Measurements from ENCODE around the gene SLC35F5.
"Not testable (repeated sequence)": the region's sequence is repeated elsewhere in the genome, so short reads cannot be mapped to it uniquely, and the experiment has no call there.

SLC35F5 gene

DNA sequence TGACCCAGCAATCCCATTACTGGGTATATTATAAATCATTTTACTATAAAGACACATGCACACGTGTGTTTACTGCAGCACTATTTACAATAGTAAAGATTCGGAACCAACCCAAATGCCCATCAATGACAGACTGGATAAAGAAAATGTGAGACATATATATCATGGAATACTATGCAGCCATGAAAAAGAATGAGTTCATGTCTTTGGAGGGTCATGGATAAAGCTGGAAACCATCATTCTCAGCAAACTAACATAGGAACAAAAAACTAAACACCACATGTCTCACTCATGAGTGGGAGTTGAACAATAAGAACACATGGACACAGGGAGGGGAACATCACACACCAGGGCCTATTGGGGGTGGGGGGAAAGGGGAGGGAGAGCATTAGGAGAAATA, 58.2 kb downstream of the SLC35F5 start:
- in situ Hi-C loops (cut with MboI; ENCODE audit: low sequenced_read_pairs): not testable (repeated sequence)

DNA sequence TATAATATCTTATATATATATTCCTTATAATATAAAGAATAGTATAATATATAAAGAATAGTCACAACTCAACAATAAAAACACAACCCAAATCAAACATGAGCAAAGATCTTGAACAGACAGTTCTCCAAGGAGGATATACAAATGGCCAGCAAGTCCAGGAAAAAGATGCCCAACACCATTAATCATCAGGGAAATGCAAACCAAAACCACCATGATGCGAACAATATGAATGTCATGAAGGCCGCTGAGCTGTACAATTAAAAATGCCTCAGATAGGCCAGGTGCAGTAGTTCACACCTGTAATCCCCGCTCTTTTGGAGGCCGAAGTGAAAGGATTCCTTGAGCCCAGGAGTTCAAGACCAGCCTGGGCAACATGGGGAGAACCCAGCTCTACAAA, 58.9 kb downstream of the SLC35F5 start:
- in situ Hi-C loops (cut with MboI; ENCODE audit: low sequenced_read_pairs): no loop called here

DNA sequence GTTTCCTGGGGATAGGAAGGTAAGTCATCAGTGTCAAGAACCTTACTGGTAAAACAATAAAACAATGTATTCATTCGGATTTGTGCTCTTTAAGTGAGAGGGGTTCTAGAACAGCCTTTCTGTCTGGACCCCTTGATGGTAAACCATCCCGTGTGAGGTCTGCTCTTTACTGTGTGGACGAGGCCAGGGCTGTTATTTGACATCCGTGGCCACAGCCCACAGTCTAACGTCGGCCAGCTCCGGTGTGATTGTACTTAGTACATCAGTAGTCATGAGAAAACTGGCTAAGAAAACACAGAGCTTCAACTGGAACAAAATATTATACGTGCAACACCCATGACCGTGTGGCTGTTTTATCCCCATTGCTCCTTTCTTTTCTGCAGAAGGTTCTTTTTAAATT, 62.0 kb downstream of the SLC35F5 start:
- in situ Hi-C loops (cut with MboI; ENCODE audit: low sequenced_read_pairs): no loop called here

DNA sequence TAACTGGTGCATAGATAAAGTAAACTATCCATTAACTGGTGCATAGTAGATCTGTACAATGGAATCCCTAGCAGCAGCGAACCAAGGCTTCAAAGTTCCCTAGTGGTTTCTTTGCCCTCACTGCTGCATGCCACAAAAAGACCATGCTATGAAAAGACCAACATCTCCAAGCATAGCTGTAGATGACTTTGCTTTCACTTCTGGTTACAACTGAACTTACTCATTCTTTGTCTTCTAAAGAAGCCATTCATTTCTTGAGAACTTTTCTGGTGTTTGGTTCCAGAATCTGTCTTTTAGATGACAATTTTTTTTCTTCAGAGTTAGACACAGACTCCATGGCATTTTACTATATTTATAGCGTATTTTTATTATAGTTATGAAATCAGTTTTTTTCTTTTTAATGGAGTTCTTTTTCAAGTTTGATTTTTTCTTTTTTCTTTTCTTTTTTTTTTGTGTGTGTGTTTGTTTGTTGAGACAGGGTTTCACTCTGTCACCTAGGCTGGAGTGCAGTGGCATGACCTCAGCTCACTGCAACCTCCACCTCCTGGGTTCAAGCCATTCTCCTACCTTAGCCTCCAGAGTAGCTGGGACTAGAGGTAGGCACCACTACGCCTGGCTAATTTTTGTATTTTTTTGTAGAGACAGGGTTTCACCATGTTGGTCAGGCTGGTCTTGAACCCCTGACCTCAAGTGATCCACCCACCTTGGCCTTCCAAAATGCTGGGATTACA, 63.6 kb downstream of the SLC35F5 start:
- in situ Hi-C loops (cut with MboI; ENCODE audit: low sequenced_read_pairs): no loop called here

DNA sequence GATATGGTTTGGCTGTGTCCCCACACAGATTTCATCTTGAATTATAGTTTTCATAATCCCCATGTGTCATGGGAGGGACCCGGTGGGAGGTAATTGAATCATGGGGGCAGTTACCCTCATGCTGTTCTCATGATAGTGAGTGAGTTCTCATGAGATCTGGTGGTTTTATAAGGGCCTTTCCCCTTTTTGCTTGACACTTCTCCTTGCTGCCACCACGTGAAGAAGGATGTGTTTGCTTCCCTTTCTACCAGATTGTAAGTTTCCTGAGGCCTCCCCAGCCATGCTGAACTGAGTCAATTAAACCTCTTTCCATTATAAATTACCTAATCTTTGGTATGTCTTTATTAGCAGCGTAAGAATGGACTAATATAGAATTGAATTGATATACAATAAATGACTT, 65.6 kb downstream of the SLC35F5 start:
- in situ Hi-C loops (cut with MboI; ENCODE audit: low sequenced_read_pairs): not testable (repeated sequence)

DNA sequence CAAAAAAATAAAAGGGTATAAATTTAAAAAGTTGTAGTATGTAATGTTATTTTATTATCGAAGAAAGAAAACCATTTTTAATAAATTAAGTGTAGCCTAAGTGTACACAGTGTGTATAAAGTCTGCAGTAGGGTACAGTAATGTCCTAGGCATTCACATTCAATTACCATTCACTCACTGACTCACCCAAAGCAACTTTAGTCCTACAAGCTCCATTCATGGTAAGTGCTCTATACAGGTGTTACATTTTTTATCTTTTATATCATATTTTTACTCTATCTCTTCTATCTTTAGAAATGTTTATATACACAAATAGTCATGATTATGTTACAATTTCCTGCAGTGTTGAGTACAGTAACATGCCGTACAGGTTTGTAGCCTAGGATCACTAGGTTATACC, 69.9 kb downstream of the SLC35F5 start:
- in situ Hi-C loops (cut with MboI; ENCODE audit: low sequenced_read_pairs): no loop called here

DNA sequence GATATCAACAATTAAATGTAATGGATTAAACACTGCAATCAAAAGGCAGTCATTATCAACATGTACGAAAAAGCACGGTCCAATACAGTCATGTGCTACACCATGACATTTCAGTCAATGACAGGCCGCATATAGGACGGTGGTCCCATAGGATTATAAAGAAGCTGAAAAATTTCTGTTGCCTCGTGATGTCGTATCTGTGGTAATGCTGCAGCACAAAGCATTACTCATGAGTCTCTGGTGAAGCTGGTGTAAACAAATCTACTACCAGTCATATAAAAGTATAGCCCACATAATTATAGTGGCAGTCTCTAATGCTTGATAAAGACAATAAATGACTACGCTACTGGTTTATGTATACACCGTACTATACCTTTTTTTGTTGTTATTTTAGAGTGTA, 71.0 kb downstream of the SLC35F5 start:
- in situ Hi-C loops (cut with MboI; ENCODE audit: low sequenced_read_pairs): no loop called here

DNA sequence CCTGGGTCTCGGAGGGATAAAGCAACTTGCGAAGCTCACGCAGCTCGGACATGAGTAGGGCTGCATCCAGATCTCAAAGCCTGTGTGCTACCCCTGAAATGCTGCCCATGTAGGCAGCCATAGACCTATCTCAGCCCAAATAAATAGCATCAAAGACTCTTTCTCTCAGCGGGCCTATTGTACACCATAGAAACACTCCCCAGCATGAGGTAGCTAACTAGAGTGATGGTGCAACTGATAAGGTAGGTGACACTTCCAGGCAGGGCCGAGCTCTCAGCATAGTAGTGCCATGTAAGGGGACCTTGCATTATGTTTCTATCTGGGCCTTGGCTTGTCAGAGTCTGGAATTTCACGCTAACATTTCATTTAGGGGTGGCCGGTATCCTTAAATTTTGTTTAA, 77.0 kb downstream of the SLC35F5 start:
- in situ Hi-C loops (cut with MboI; ENCODE audit: low sequenced_read_pairs): no loop called here

DNA sequence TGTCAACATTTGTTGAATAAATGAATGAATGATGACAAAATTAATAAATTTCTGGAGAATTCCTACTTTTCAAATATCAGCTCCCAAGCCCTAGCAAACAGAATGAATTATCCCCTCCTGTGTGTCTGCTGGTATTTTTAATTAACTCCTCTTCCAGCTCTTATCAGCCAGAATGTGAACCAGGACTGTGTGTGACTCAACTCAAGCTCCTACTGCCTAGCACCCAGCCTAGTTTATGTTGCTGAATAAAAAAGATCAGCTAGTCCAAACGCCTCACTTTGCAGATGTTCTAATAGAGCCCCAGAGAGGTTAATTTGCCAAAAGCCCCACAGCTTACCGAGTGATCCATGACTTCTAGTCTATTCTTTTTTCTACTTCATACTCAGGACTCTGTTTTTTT, 79.1 kb downstream of the SLC35F5 start:
- in situ Hi-C loops (cut with MboI; ENCODE audit: low sequenced_read_pairs): no loop called here

DNA sequence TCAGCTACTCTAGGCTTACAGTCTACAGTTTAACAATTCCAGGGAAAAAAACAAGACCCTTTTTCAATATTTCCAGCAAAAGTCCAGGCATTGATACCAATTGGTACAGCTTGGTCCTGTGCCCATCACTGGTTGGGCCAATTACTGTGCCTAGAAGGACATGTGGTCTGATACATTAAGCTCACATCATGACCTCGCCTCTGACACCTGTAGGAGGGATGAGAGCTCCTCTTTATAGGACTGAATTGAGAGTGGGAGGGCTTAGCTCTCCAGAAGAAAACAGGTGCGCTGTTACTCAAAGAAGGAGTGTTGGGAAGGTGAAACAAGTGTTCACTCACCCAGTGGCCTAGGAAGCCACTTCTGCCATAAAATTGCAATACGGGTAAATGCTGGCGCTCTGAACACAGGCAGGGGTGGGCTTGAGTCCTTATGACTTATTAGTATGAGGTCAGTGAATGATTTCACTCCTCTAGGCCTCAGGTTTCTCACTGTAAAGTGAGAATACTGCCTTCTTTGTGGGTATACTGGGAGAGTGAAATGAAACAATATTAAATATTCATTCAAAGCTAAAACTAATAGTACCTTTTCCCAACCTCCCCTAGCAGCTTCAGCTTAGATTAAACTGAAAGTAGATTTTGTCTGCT, 79.7 kb downstream of the SLC35F5 start:
- in situ Hi-C loops (cut with MboI; ENCODE audit: low sequenced_read_pairs): no loop called here

DNA sequence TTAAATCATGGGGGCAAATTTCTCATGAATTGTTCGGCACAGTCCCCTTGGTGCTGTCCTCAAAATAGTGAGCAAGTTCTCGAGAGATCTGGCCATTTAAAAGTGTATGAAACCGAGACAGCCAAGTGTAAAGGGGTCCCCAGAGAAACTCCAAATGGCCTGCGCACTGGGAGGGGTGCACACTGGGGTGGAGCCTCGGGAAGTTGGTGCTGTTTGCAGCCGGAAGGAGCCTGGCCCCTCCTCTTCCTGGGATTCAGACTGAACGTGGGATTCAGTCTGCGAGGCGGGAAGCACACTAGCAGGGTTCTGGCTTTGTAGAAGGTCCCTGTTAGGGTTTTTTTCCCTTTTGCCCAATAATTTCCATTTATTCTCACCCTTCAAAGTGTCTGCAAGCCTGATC, 80.6 kb downstream of the SLC35F5 start:
- in situ Hi-C loops (cut with MboI; ENCODE audit: low sequenced_read_pairs): no loop called here

DNA sequence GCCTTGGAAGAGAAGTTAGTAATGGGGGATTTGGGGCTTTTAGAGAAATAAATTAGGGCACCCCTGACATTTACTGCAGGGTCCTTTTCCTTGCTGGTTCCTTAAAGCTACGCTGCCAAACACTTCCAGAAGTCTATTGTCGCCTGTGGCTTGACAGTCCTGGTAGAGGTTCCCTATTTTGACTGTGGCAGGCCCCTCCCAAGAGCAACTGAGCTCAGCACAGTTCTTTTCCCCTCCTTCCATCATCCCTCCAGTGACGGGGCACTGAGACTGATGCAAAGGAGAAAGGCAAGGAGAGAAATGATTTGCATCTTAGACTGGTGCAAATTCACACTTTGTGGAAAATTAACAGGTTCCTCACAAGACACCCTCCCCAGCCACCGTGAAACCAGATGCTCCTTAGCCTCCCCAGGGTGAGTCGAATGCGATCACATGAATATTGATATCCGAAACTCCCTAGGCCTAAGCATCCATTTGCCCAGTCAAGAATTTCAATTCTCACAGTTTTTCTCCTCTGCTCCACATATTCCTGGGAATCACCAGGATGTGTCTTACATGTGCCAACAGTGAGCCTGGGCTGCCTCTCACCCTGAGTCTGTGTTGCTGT, 84.0 kb downstream of the SLC35F5 start:
- in situ Hi-C loops (cut with MboI; ENCODE audit: low sequenced_read_pairs): no loop called here

DNA sequence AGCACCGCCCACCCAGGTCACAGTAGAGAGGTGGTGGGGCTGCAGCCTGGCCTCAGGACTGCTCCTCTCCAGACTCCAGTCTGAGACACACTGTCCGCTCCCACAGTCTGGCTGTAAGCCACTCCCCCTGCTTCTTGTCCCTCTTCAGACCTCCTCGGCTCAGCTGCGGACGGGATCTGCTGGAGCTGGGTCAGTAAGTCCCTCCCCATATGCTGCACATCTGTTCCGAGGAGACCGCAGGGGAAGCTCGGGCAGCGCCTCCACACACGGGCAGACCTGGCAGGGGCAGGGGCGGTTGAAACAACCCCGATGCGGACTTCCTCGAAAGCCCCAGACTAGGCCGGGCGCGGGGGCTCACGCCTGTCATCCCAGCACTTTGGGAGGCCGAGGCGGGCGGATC, 87.4 kb downstream of the SLC35F5 start:
- in situ Hi-C loops (cut with MboI; ENCODE audit: low sequenced_read_pairs): not testable (repeated sequence)

DNA sequence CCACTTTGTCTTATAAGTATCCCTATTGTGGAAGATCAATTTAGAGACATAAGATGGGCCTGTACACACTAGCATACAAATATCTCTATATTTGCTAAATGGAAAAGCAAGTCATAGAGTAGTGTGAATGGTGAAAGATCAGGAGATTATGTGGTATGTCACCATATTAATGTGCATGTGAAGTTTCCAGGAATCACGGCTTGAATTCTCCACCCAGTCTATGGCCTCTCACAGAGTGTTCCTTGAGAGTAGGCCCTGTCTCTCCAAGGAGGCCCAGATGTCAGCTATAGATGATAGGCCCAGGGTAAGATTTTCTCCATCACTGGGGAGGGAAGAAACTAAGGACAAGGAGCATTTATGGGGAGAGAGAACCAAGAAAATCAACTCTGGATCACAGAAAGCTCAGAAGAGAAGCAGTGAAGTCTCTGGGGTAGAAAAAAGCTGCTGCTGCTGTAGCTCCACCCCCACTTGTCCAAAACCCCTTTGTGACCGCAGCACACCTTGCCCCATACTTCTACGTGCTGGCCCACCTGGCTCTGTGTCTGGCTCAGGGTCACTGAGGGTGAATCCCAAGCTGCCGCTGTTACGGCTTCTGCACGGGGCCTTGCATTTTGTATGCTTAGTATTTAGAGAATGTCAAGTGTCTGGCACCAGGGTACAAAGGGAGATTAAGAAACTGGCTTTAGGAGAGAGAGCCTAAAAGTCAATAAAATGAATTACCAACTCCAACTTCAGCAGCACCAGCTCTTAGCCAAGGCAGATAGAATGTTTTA, 91.5 kb downstream of the SLC35F5 start:
- in situ Hi-C loops (cut with MboI; ENCODE audit: low sequenced_read_pairs): not testable (repeated sequence)

DNA sequence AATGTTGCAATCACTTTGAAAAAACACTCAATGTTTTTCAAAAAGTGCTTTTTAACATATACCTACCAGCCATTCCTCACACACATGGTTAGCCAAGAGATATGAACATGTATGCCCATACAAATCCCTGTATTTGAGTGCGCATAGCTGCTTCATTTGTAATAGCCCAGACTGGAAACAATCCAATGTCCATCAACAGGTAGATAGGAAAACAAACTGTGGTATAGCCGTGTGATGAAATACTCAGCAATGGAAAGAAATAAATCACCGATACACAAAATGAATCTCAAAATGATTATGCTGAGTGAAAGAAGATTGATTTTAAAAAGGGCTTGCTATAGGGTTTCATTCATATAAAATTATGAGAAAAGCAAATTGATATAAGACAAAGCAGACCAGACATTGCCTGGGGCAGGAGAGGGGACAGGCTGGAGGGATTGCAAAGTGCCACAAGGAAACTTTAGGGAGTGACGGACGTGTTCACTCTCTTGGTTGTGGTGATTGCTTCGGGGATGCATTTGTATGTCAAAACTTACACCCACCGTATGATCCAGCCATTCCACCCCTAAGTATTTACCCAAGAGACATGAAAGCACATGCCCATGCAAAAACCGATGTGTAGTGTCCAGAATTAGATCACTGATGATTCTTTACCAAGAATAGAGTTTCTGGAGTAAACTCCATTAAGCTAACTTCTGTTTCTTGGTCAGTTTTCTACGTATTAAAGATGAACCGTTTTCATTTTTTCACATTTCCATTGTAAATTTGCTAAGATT, 93.0 kb downstream of the SLC35F5 start:
- in situ Hi-C loops (cut with MboI; ENCODE audit: low sequenced_read_pairs): not testable (repeated sequence)

Data from HL-60/S4 (cell line).